ENCODE data around the gene PARP8.
"Not testable (repeated sequence)": the region's sequence is repeated elsewhere in the genome, so short reads cannot be mapped to it uniquely, and the experiment has no call there.

Gene PARP8

DNA sequence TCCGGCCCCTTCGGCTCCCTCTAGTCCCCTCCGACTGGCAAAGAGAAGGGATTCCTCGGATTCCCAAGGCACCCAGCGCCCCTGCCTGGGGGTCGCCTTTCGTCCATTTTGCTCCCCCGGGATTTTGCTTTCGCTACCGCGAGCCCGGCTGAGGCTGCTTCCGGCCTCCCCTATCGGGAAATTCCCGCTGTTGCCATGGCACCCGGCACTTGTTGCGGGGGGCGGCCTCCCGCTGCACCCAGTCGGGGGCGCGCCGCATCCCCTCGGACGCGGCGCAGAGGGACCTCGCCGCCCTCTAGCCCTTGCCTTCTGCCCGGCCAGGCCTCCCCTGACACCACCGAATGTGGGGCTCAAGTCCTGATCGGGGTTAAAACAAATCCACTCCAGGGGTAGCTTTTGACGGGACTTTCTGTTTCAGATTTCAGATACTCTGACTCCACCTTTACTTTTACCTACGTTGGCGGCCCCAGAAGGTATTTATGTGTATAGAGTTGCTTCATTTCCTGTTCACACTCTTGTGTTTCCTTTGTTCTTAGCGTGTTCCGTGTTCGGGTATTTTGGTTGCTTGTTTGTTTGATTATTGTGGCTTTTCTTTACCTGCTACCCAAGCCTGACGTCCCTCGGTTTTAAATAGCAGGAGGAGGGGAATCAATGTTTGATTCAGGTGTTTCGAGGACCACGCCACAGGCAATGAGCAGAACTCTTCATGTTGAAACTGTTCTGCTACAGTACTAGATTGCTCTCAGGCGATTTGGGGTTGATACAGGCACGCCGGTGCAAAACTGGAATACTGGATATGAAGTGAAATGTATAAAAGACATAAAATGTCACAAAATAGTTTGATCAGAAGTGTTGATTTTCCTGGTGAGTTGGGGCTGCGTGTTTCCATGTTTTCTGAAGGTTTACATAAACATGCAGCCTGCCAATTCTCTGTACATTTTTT is 1.5 kb downstream of the PARP8 start:
- H3K27ac Mint-ChIP-seq: peak overlapping the region; percentile 96
- H3K4me1 Mint-ChIP-seq (ENCODE audit: low read depth): peaks cover 53% of the 10 kb centered on the region
- H3K27me3 Mint-ChIP-seq: no peaks in the 10 kb centered on the region
- peak overlapping the region; percentile 95 for H3K4me3 Mint-ChIP-seq
- peaks cover 7% of the 10 kb centered on the region for H3K36me3 Mint-ChIP-seq (ENCODE audit: low read depth)
- no peaks in the 10 kb centered on the region for H3K9me3 Mint-ChIP-seq

- H3K4me3 Mint-ChIP-seq: peak overlapping the region; percentile 95
- H3K4me1 Mint-ChIP-seq (ENCODE audit: low read depth): peaks cover 60% of the 10 kb centered on the region
- H3K27me3 Mint-ChIP-seq; H3K36me3 Mint-ChIP-seq (ENCODE audit: low read depth); H3K9me3 Mint-ChIP-seq: not testable (repeated sequence)
- peak overlapping the region; percentile 96 for H3K27ac Mint-ChIP-seq
Observed at GRCh38 chr5:50668636-50669035, 2.2 kb downstream of the PARP8 start.

GRCh38 chr5:50672663-50673062 is 6.2 kb downstream of the PARP8 start:
- Mint-ChIP-seq H3K36me3 (ENCODE audit: low read depth) (peaks cover 20% of the 10 kb centered on the region), H3K4me1 (ENCODE audit: low read depth) (peaks cover 85% of the 10 kb centered on the region), H3K27ac (peak overlapping the region; percentile 64), H3K4me3 (no peak overlapping the region), H3K9me3 (no peaks in the 10 kb centered on the region), H3K27me3 (no peaks in the 10 kb centered on the region)

GRCh38 chr5:50673444-50673843 is 7.0 kb downstream of the PARP8 start:
- H3K4me3 Mint-ChIP-seq: not testable (repeated sequence)

GRCh38 chr5:50675385-50675784 is 8.9 kb downstream of the PARP8 start:
- Mint-ChIP-seq H3K27me3 (no peaks in the 10 kb centered on the region), H3K9me3 (no peaks in the 10 kb centered on the region), H3K36me3 (ENCODE audit: low read depth) (peaks cover 25% of the 10 kb centered on the region), H3K4me1 (ENCODE audit: low read depth) (peaks cover 91% of the 10 kb centered on the region), H3K4me3 (no peak overlapping the region), H3K27ac (no peak overlapping the region)

More at GRCh38 chr5:50673444-50673843, 7.0 kb downstream of the PARP8 start:
- not testable (repeated sequence) for H3K27me3 Mint-ChIP-seq, H3K9me3 Mint-ChIP-seq
- H3K4me1 Mint-ChIP-seq (ENCODE audit: low read depth): peaks cover 90% of the 10 kb centered on the region
- H3K27ac Mint-ChIP-seq: peak overlapping the region; percentile 65
- peaks cover 20% of the 10 kb centered on the region for H3K36me3 Mint-ChIP-seq (ENCODE audit: low read depth)

- H3K9me3 Mint-ChIP-seq, H3K27me3 Mint-ChIP-seq, H3K4me3 Mint-ChIP-seq: not testable (repeated sequence)
- Mint-ChIP-seq H3K27ac (peak overlapping the region; percentile 51), H3K36me3 (ENCODE audit: low read depth) (peaks cover 23% of the 10 kb centered on the region), H3K4me1 (ENCODE audit: low read depth) (peaks cover 91% of the 10 kb centered on the region)
Observed at GRCh38 chr5:50679554-50679953, 13.1 kb downstream of the PARP8 start.

DNA sequence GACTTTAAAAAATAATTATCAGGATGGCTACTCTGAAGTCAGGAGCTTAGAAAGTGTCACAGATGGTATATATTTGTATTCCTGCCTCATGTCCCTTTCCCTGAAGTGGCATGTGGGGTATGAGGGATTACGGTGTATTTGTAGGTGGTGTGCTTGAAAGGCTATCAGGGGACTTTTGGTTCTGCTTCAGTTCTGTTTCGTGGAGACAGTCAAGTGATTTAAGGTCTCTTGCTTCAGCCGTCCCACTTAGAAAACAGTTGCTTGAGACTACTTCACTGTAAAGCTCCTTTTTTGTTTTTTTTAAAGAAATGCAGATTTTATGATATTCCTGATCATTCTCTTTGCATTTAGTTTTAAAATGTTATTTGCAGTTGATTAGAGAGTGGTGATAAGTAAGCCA is 18.3 kb downstream of the PARP8 start:
- H3K27me3 Mint-ChIP-seq: no peaks in the 10 kb centered on the region
- peaks cover 81% of the 10 kb centered on the region for H3K4me1 Mint-ChIP-seq (ENCODE audit: low read depth)
- no peak overlapping the region for H3K27ac Mint-ChIP-seq
- H3K36me3 Mint-ChIP-seq (ENCODE audit: low read depth): peaks cover 44% of the 10 kb centered on the region
- H3K4me3 Mint-ChIP-seq: no peak overlapping the region
- peaks cover 12% of the 10 kb centered on the region for H3K9me3 Mint-ChIP-seq

GRCh38 chr5:50687548-50687947 is 21.1 kb downstream of the PARP8 start:
- Mint-ChIP-seq H3K4me1 (ENCODE audit: low read depth) (peaks cover 57% of the 10 kb centered on the region), H3K9me3 (peaks cover 12% of the 10 kb centered on the region), H3K27me3 (no peaks in the 10 kb centered on the region), H3K4me3 (no peak overlapping the region), H3K27ac (no peak overlapping the region), H3K36me3 (ENCODE audit: low read depth) (peaks cover 39% of the 10 kb centered on the region)

GRCh38 chr5:50691399-50692016 is 25.1 kb downstream of the PARP8 start:
- no peak overlapping the region for H3K4me3 Mint-ChIP-seq
- H3K9me3 Mint-ChIP-seq: no peaks in the 10 kb centered on the region
- no peaks in the 10 kb centered on the region for H3K27me3 Mint-ChIP-seq
- peaks cover 47% of the 10 kb centered on the region for H3K4me1 Mint-ChIP-seq (ENCODE audit: low read depth)
- H3K27ac Mint-ChIP-seq: no peak overlapping the region
- peaks cover 24% of the 10 kb centered on the region for H3K36me3 Mint-ChIP-seq (ENCODE audit: low read depth)

- H3K4me3 Mint-ChIP-seq: no peak overlapping the region
- peaks cover 51% of the 10 kb centered on the region for H3K4me1 Mint-ChIP-seq (ENCODE audit: low read depth)
- H3K36me3 Mint-ChIP-seq (ENCODE audit: low read depth): peaks cover 24% of the 10 kb centered on the region
- H3K27me3 Mint-ChIP-seq: no peaks in the 10 kb centered on the region
- no peaks in the 10 kb centered on the region for H3K9me3 Mint-ChIP-seq
- H3K27ac Mint-ChIP-seq: peak overlapping the region; percentile 41
Observed at GRCh38 chr5:50694027-50694590, 27.7 kb downstream of the PARP8 start.

DNA sequence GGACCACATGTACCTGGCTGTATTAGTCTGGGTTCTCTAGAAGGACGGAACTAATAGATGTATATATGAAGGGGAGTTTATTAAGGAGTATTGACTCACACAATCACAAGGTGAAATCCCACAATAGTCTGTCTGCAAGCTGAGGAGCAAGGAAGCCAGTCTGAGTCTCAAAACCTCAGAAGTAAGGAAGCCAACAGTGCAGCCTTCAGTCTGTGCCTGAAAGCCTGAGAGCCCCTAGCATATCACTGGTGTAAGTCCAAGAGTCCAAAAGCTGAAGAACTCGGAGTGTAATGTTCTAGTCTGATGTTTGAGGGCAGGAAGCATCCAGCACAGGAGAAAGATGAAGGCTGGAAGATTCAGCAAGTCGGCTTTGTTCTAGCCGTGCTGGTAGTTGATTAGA is 28.2 kb downstream of the PARP8 start:
- Mint-ChIP-seq H3K27ac (peak overlapping the region; percentile 41), H3K36me3 (ENCODE audit: low read depth) (peaks cover 20% of the 10 kb centered on the region), H3K4me1 (ENCODE audit: low read depth) (peaks cover 51% of the 10 kb centered on the region)
- H3K9me3 Mint-ChIP-seq, H3K4me3 Mint-ChIP-seq, H3K27me3 Mint-ChIP-seq: not testable (repeated sequence)

- Mint-ChIP-seq H3K27me3 (no peaks in the 10 kb centered on the region), H3K4me1 (ENCODE audit: low read depth) (peaks cover 76% of the 10 kb centered on the region), H3K27ac (peak overlapping the region; percentile 81), H3K9me3 (no peaks in the 10 kb centered on the region), H3K36me3 (ENCODE audit: low read depth) (peaks cover 21% of the 10 kb centered on the region), H3K4me3 (no peak overlapping the region)
Observed at GRCh38 chr5:50697739-50698138, 31.3 kb downstream of the PARP8 start.

DNA sequence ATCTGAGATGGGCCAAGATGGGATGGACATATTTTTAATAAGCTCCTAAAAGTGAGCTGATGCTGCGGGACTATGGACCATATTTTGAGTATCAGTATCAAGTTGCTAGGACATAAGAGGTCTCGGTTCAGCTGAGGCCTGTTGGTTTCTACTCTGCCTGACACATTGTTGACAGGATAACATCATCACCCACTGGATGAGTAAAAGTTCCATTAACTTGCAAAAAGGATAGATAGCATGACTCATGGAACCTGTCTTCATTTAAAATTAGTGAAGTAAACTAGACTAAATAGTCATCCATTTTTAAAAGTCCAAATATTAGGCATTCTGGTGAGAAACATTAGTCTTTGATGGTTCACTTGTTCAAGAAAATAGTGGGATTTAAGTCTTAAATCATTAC is 33.3 kb downstream of the PARP8 start:
- peak overlapping the region; percentile 85 for H3K27ac Mint-ChIP-seq
- H3K36me3 Mint-ChIP-seq (ENCODE audit: low read depth): peaks cover 27% of the 10 kb centered on the region
- no peaks in the 10 kb centered on the region for H3K27me3 Mint-ChIP-seq
- no peak overlapping the region for H3K4me3 Mint-ChIP-seq
- peaks cover 84% of the 10 kb centered on the region for H3K4me1 Mint-ChIP-seq (ENCODE audit: low read depth)
- no peaks in the 10 kb centered on the region for H3K9me3 Mint-ChIP-seq

DNA sequence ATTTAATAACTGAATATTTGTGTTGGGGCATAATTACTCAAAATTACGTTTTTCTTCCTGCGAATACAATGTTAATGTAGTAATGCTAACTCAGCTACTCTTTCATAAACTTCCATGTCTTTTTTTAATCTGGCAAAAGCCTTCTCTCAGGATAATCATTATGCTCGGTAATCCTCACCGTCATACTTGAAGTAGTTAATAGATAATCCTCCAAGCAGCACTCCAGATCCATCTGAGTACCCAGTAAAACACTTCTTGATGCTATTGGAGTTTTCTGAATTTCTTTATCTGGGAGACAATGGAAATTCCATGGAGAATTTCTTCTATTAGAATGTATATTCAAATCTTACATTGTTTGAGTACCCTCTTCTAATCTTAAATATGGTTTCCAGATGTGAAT is 34.3 kb downstream of the PARP8 start:
- Mint-ChIP-seq H3K4me3 (no peak overlapping the region), H3K27me3 (no peaks in the 10 kb centered on the region), H3K36me3 (ENCODE audit: low read depth) (peaks cover 27% of the 10 kb centered on the region), H3K4me1 (ENCODE audit: low read depth) (peaks cover 83% of the 10 kb centered on the region), H3K27ac (peak overlapping the region; percentile 16), H3K9me3 (no peaks in the 10 kb centered on the region)

Measured in stimulated activated naive CD8-positive, alpha-beta T cell treated with anti-CD3 and anti-CD28 coated beads, Interleukin-15, Interleukin-2, amounts not matched to agents 100 ng/mL and 50 ng/mL, for 24 hours (primary cell).